H1 (cell line): ENCODE data around the gene GLUD1. TPM values are rescaled to one million over a fixed set of nuclear protein-coding genes. Genes with fewer than 3 reads are reported as not detected.

Experiments
- SIX5 ChIP-seq: IDR thresholded peaks from 2 replicates; pipeline ENCODE4 v1.6.1; 2011; ENCODE audit warnings: mild to moderate bottlenecking, low read depth, low read length
- polyA plus RNA-seq, 7 experiments: library from polyadenylated mRNA; depleted of rRNA in 3 of 7; stranded (reverse) in 5 of 7; unstranded in 2 of 7; fragments of >200 nt in 5 of 7; fragments of 200-250 nt in 2 of 7; gene quantifications; 1 replicate in 5 of 7; 2 replicates in 1 of 7; 4 replicates in 1 of 7; pipeline versions ENCODE4 v1.2.1 to v1.2.3, GENCODE V29; 2011 to 2013; ENCODE audit warnings: missing spikeins in 2 of 7, mixed read lengths in 2 of 7
- total RNA-seq: library from RNA; stranded (reverse); fragmentation: NEBNext Ultra II Directional; extraction: Animal tissue kit (Norgen Biotek cat#: 25700); gene quantifications from 2 replicates; pipeline ENCODE4 v1.2.1, GENCODE V29; 2021

Gene GLUD1
- total and polyA plus RNA-seq, 2 of the 8 experiments (the other 6 are each of a cell fraction or from before 2014, with no cell fraction given) = 41.0 to 96.2 TPM

DNA sequence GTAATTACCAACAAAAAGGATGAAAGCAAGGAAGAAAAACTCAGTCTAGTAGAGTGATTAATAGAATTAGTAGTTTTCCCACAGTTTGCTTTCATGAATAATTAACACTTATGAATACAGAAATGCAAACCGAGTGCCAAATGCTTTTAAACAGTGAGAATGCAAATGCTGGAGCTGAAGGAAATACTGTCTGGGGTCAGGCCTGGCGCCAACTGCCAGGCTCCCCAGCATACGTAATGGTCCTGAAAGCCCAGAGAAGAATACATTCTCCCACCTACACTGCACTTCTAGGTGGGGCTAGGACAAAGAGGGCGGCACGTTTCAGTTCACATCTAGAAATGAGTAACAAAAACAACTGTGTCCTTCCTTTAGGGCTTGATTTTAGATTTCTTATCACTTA lies 30.0 kb downstream of the GLUD1 start (continued):
- TF ChIP-seq SIX5 = no peak
